ENCODE data around the gene FAM228B. TPM values are rescaled to one million over a fixed set of nuclear protein-coding genes. Genes with fewer than 3 reads are reported as not detected.
"Not testable (repeated sequence)": the region's sequence is repeated elsewhere in the genome, so short reads cannot be mapped to it uniquely, and the experiment has no call there.

Gene FAM228B
- total and polyA plus RNA-seq, 4 donors: 30.0 to 47.8 (median 33.9) TPM

DNA sequence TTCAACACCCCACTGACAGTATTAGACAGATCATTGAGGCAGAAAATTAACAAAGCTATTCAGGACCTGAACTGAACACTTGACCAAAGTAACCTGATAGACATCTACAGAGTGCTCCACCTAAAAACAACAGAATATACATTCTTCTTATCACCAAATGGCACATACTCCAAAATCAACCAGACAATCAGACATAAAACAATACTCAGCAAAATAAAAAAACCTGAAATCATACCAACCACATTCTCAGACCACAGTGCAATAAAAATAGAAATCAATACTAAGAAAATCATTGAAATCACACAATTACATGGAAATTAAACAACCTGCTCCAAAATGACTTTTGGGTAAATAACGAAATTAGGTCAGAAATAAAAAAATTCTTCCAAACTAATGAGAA, 15.9 kb upstream of the FAM228B start:
- ATAC-seq (ENCODE audit: low FRiP score) (no peak), DNase-seq (no peak)
- Histone ChIP-seq H3K4me3 (ENCODE audit: low read length in 2 of 2) (no peak overlapping the region), H3K36me3 (ENCODE audit: control insufficient read depth in 1 of 2, insufficient read depth in 2 of 2, low read length in 1 of 2) (no peaks in the 10 kb centered on the region), H3K4me1 (ENCODE audit: control insufficient read depth in 1 of 2, insufficient read depth in 2 of 2, low read length in 2 of 2) (no peaks in the 10 kb centered on the region), H3K9me3 (ENCODE audit: control insufficient read depth, low read length) (no peaks in the 10 kb centered on the region), H3K27ac (ENCODE audit: low read depth in 1 of 2, low read length in 2 of 2) (no peak overlapping the region), H3K27me3 (ENCODE audit: control insufficient read depth in 1 of 2, insufficient read depth in 2 of 2, low read length in 1 of 2) (no peaks in the 10 kb centered on the region)
- intact Hi-C loops (cut with DNase I): no loop called here
- 58 to 94% methylated on average over 1 of the region's 1 CpG for WGBS, 2 donors

DNA sequence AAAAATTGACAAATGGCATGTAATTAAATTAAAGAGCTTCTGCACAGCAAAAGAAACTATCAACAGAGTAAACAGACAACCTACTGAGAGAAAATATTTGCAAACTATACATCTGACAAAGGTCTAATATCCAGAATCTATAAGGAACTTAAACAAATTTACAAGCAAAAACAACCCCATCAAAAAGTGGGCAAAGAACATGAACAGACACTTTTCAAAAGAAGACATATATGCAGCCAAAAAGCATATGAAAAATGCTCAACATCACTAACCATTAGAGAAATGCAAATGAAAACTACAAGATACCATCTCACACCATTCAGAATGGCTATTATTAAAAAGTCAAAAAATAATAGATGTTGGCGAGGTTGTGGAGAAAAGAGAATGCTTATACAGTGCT, 13.8 kb upstream of the FAM228B start:
- ATAC-seq (ENCODE audit: low FRiP score); H3K4me3 ChIP-seq (ENCODE audit: low read length in 2 of 2); H3K9me3 ChIP-seq (ENCODE audit: control insufficient read depth, low read length); H3K27me3 ChIP-seq (ENCODE audit: control insufficient read depth in 1 of 2, insufficient read depth in 2 of 2, low read length in 1 of 2); DNase-seq; H3K36me3 ChIP-seq (ENCODE audit: control insufficient read depth in 1 of 2, insufficient read depth in 2 of 2, low read length in 1 of 2); intact Hi-C loops (cut with DNase I); H3K27ac ChIP-seq (ENCODE audit: low read depth in 1 of 2, low read length in 2 of 2); H3K4me1 ChIP-seq (ENCODE audit: control insufficient read depth in 1 of 2, insufficient read depth in 2 of 2, low read length in 2 of 2): not testable (repeated sequence)
- 97% methylated on average over 1 of the region's 1 CpG for WGBS, 2 donors

DNA sequence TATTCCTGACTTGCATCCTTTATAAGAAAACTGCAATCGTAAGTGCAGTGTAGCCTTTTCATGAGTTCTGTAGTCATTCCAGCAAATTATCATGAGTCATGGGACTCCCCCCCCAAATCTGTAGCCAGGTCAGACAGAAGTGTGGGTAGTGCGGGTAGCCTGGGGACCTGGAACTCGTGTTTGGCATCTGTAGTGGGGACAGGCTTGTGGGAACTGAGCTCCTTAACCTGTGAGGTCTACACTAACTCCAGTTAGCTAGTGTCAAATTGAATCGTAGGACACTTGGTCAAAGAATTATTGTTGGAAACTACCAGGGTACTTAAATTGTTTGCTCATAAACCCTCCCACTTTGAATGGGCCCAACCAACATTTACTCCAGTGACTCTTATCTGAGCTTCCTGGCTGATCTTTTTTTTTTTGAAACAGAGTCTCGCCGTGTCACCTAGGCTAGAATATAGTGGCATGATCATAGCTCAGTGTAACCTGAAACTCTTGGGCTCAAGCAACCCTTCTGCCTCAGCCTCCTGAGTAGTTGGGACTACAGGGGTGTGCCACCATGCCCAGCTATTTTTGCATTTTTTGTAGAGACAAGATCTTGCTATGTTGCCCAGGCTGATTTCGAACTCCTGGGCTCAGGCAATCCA, 12.5 kb upstream of the FAM228B start:
- Histone ChIP-seq H3K27me3 (ENCODE audit: control insufficient read depth in 1 of 2, insufficient read depth in 2 of 2, low read length in 1 of 2) (no peaks in the 10 kb centered on the region), H3K4me1 (ENCODE audit: control insufficient read depth in 1 of 2, insufficient read depth in 2 of 2, low read length in 2 of 2) (no peaks in the 10 kb centered on the region), H3K27ac (ENCODE audit: low read depth in 1 of 2, low read length in 2 of 2) (no peak overlapping the region), H3K4me3 (ENCODE audit: low read length in 2 of 2) (no peak overlapping the region), H3K36me3 (ENCODE audit: control insufficient read depth in 1 of 2, insufficient read depth in 2 of 2, low read length in 1 of 2) (peaks cover 0 to 2% of the 10 kb centered on the region in 2 donors), H3K9me3 (ENCODE audit: control insufficient read depth, low read length) (peaks cover 1% of the 10 kb centered on the region)
- ATAC-seq (ENCODE audit: low FRiP score) (no peak), DNase-seq (no peak)
- intact Hi-C loops (cut with DNase I): no loop called here
- WGBS, 2 donors: 78 to 80% methylated on average over 7 of the region's 7 CpGs

DNA sequence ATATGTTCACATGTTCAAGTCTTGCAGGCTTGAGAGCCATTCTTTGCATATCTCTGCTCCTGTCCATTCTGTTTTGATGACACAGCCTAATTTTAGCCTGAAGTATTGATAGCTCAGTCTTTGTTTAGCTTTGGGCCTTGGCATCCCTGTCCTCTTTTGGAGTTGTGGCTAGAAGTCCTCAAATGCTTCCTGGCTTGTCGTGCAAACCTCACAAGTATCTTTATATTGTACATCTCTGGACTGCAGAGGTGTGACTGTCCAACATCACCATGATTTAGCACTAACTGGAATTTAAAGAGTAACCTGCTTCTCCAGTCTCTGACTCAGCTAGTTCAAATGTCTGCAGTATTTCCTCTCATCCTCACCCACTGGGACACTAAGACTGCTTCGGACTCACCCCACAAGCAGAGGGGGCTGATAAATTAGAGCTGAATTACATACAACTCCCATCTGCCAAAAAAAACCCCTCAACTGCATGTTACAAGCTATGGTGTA, 11.8 kb upstream of the FAM228B start:
- Histone ChIP-seq H3K36me3 (ENCODE audit: control insufficient read depth in 1 of 2, insufficient read depth in 2 of 2, low read length in 1 of 2) (peaks cover 0 to 2% of the 10 kb centered on the region in 2 donors), H3K27ac (ENCODE audit: low read depth in 1 of 2, low read length in 2 of 2) (no peak overlapping the region), H3K9me3 (ENCODE audit: control insufficient read depth, low read length) (peaks cover 1% of the 10 kb centered on the region), H3K27me3 (ENCODE audit: control insufficient read depth in 1 of 2, insufficient read depth in 2 of 2, low read length in 1 of 2) (no peaks in the 10 kb centered on the region), H3K4me3 (ENCODE audit: low read length in 2 of 2) (no peak overlapping the region), H3K4me1 (ENCODE audit: control insufficient read depth in 1 of 2, insufficient read depth in 2 of 2, low read length in 2 of 2) (no peaks in the 10 kb centered on the region)
- no peak for ATAC-seq (ENCODE audit: low FRiP score)
- intact Hi-C loops (cut with DNase I): no loop called here
- 28 to 32% methylated on average over 2 of the region's 2 CpGs for WGBS, 2 donors
- no peak for DNase-seq

DNA sequence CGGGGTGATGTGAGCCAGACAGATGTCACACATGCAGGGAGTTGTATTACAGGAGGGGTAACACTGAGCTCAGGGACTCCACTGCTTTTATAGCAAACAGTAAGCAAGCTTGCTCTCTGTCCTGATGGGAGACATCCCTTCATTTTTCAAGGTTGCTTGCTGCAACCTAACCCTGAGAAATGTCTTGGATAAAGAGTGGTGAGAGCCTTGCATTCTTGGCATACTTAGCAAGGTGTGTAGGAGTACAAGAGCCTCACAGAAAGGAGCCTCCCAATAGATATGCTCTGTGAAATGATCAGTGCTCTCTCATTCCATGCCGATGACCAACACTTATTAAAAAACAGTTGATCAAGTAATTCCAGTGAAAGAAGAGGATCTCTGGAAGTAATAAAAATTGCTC, 8.2 kb upstream of the FAM228B start:
- no peak overlapping the region for H3K4me3 ChIP-seq (ENCODE audit: low read length in 2 of 2)
- no peak for DNase-seq
- H3K27ac ChIP-seq (ENCODE audit: low read depth in 1 of 2, low read length in 2 of 2): no peak overlapping the region
- H3K27me3 ChIP-seq (ENCODE audit: control insufficient read depth in 1 of 2, insufficient read depth in 2 of 2, low read length in 1 of 2): no peaks in the 10 kb centered on the region
- H3K9me3 ChIP-seq (ENCODE audit: control insufficient read depth, low read length): peaks cover 1% of the 10 kb centered on the region
- peaks cover 0 to 2% of the 10 kb centered on the region in 2 donors for H3K36me3 ChIP-seq (ENCODE audit: control insufficient read depth in 1 of 2, insufficient read depth in 2 of 2, low read length in 1 of 2)
- 48 to 49% methylated on average over 2 of the region's 2 CpGs for WGBS, 2 donors
- ATAC-seq (ENCODE audit: low FRiP score): no peak
- no peaks in the 10 kb centered on the region for H3K4me1 ChIP-seq (ENCODE audit: control insufficient read depth in 1 of 2, insufficient read depth in 2 of 2, low read length in 2 of 2)
- intact Hi-C loops (cut with DNase I): no loop called here

DNA sequence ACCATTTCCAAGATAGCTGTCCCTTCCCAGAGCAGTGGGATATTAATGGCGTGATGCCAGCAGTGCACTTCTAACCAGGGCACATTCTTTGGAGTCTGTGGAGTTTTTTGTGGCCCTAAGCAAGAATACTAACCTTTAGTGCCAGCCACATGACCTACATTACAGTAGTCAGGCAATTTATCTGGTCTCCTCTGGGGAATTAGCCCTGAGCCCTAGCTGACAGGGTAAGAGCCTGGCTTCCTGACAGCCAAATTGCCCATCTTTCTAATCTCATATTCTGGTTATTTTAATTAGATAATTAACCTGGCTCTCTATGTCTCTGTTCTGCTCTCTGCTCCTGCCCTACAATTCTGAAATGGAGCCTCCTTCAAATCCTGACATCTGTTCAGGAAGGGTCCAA, 5.4 kb upstream of the FAM228B start:
- no peak for ATAC-seq (ENCODE audit: low FRiP score)
- no peak for DNase-seq
- intact Hi-C loops (cut with DNase I): no loop called here
- Histone ChIP-seq H3K36me3 (ENCODE audit: control insufficient read depth in 1 of 2, insufficient read depth in 2 of 2, low read length in 1 of 2) (peaks cover 0 to 2% of the 10 kb centered on the region in 2 donors), H3K4me1 (ENCODE audit: control insufficient read depth in 1 of 2, insufficient read depth in 2 of 2, low read length in 2 of 2) (no peaks in the 10 kb centered on the region), H3K27me3 (ENCODE audit: control insufficient read depth in 1 of 2, insufficient read depth in 2 of 2, low read length in 1 of 2) (no peaks in the 10 kb centered on the region), H3K9me3 (ENCODE audit: control insufficient read depth, low read length) (peaks cover 1% of the 10 kb centered on the region), H3K27ac (ENCODE audit: low read depth in 1 of 2, low read length in 2 of 2) (no peak overlapping the region), H3K4me3 (ENCODE audit: low read length in 2 of 2) (no peak overlapping the region)
- WGBS, 2 donors: 65 to 78% methylated on average over 1 of the region's 1 CpG

DNA sequence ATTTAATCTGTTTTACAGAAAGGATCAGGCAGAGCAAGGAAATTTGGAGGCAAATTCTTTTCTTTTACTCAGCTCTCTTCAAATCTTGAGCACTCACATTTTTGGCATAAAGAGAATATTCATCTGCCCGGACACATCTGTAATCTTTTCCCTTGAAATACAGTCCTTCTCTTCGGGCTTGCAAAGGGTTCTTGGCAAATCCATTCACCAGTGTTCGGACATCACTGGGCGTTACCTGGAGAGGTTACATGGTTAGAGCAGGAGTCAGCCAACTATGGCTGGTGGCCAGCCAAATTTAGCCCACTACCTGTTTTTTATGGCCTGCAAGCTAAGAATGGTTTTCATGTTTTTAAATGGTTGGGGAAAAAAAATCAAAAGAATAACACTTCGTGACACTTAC, 2.2 kb upstream of the FAM228B start:
- Histone ChIP-seq H3K27ac (ENCODE audit: low read depth in 1 of 2, low read length in 2 of 2) (no peak overlapping the region), H3K9me3 (ENCODE audit: control insufficient read depth, low read length) (no peaks in the 10 kb centered on the region), H3K4me3 (ENCODE audit: low read length in 2 of 2) (no peak overlapping the region), H3K4me1 (ENCODE audit: control insufficient read depth in 1 of 2, insufficient read depth in 2 of 2, low read length in 2 of 2) (no peaks in the 10 kb centered on the region), H3K36me3 (ENCODE audit: control insufficient read depth in 1 of 2, insufficient read depth in 2 of 2, low read length in 1 of 2) (no peaks in the 10 kb centered on the region), H3K27me3 (ENCODE audit: control insufficient read depth in 1 of 2, insufficient read depth in 2 of 2, low read length in 1 of 2) (no peaks in the 10 kb centered on the region)
- WGBS, 2 donors: 11% methylated on average over 5 of the region's 5 CpGs
- ATAC-seq (ENCODE audit: low FRiP score) (no peak), DNase-seq (no peak)
- intact Hi-C loops (cut with DNase I): no loop called here

DNA sequence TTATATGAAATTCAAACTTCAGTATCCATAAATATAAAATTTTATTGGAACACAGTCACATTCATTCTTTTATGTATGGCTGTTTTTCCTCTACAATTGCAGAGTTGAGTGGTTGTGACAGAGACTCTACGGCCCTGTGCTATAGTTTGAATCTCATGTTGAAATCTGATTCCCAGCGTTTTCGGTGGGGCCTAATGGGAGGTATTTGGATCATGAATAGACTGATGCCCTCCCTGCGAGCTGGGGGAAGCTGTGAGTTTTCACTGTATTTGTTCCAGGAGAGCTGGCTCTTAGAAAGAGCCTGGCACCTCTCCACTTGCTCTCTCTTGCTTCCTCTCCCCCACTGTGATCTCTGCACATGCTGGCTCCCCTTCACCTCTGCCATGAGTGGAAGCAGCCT, 1.8 kb upstream of the FAM228B start:
- whole genome bisulfite sequencing, 2 donors: 3 to 16% methylated on average over 4 of the region's 4 CpGs
- Histone ChIP-seq H3K4me1 (ENCODE audit: control insufficient read depth in 1 of 2, insufficient read depth in 2 of 2, low read length in 2 of 2) (no peaks in the 10 kb centered on the region), H3K36me3 (ENCODE audit: control insufficient read depth in 1 of 2, insufficient read depth in 2 of 2, low read length in 1 of 2) (no peaks in the 10 kb centered on the region), H3K27ac (ENCODE audit: low read depth in 1 of 2, low read length in 2 of 2) (peak overlapping the region in 1 of 2 donors; percentile 45), H3K9me3 (ENCODE audit: control insufficient read depth, low read length) (no peaks in the 10 kb centered on the region), H3K4me3 (ENCODE audit: low read length in 2 of 2) (no peak overlapping the region), H3K27me3 (ENCODE audit: control insufficient read depth in 1 of 2, insufficient read depth in 2 of 2, low read length in 1 of 2) (no peaks in the 10 kb centered on the region)
- intact Hi-C loops (cut with DNase I): no loop called here
- DNase-seq (no peak), ATAC-seq (ENCODE audit: low FRiP score) (no peak)

DNA sequence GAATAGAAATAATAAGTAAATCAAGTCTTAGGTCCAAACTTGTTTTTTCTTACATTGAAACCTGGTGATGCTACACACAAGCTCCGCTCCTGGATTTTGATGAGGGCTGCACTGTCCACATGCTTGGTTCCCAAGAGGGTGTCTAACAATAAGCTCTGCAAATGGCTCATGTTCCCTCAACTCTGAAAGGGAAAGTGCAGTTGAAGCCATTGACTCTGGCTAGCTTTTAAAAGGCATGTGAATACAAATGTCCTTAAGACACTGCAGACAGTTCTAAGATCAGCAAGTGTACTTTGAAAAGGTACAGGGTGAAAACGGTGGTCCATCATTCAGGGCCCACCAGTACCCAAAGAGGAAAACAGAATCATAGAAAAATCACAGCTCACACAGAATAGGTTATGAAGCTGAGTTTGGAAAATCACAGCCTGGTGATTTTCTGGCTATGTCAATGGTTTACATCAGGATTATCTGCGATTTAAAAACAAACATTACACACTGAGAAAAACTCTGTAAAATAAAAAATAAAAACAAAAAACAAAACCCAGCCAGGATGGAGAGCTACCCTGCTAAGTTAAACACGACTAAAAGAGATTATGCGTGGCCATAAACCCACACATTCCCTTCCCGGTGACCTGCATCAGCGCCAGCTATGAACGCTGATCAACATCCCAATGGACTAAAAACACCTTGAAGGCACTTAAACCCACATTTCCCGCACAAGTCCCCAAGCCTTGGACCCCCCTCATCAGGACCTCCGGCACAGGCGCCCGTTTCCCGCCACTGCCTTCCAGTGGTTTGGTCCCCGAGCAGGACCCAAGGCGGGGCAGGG, 689 bp upstream of the FAM228B start:
- WGBS, 2 donors: 8 to 9% methylated on average over 15 of the region's 15 CpGs

More for the DNA sequence above, 689 bp upstream of the FAM228B start:
- intact Hi-C loops (cut with DNase I): no loop called here
- Histone ChIP-seq H3K36me3 (ENCODE audit: control insufficient read depth in 1 of 2, insufficient read depth in 2 of 2, low read length in 1 of 2) (no peaks in the 10 kb centered on the region), H3K27me3 (ENCODE audit: control insufficient read depth in 1 of 2, insufficient read depth in 2 of 2, low read length in 1 of 2) (no peaks in the 10 kb centered on the region), H3K27ac (ENCODE audit: low read depth in 1 of 2, low read length in 2 of 2) (peak overlapping the region; percentile 79 to 87), H3K4me1 (ENCODE audit: control insufficient read depth in 1 of 2, insufficient read depth in 2 of 2, low read length in 2 of 2) (no peaks in the 10 kb centered on the region), H3K9me3 (ENCODE audit: control insufficient read depth, low read length) (no peaks in the 10 kb centered on the region), H3K4me3 (ENCODE audit: low read length in 2 of 2) (peak overlapping the region; percentile 59 to 64)
- no peak for DNase-seq
- ATAC-seq (ENCODE audit: low FRiP score): no peak
